ENCODE measurements around the gene ITLN1. TPM values are rescaled to one million over a fixed set of nuclear protein-coding genes. Genes with fewer than 3 reads are reported as not detected.
A peak's percentile ranks its signal among the peaks of the same experiment; 100 is the strongest.

ITLN1 gene
- total and polyA plus RNA-seq, 12 donors = 0.54 to 102 (median 2.9) TPM; not detected in 2

GRCh38 chr1:160860840-160861505 is 24.0 kb downstream of the ITLN1 start:
- 67 to 80% methylated on average over 5 of the region's 5 CpGs for WGBS, 2 donors
- H3K27ac ChIP-seq = peak overlapping the region in 1 of 10 donors; percentile 85
- no peak for ATAC-seq
- no peak for TF ChIP-seq CTCF (IDR thresholded peaks at IDR 0.05)
- DNase-seq = no peak
- intact Hi-C loops (cut with DNase I) = no loop called here
- peaks cover 0 to 62% (median 0%) of the 10 kb centered on the region in 9 donors for H3K4me1 ChIP-seq
- peaks cover 0 to 33% (median 18%) of the 10 kb centered on the region in 7 donors for H3K27me3 ChIP-seq
- H3K36me3 ChIP-seq = no peaks in the 10 kb centered on the region
- H3K9me3 ChIP-seq = no peaks in the 10 kb centered on the region
- peak overlapping the region in 1 of 10 donors; percentile 46 for H3K4me3 ChIP-seq

GRCh38 chr1:160859166-160859565 is 25.8 kb downstream of the ITLN1 start:
- H3K27me3 ChIP-seq = peaks cover 0 to 29% (median 18%) of the 10 kb centered on the region in 7 donors

GRCh38 chr1:160858507-160858906 is 26.5 kb downstream of the ITLN1 start:
- Histone ChIP-seq H3K36me3 (no peaks in the 10 kb centered on the region), H3K27me3 (peaks cover 0 to 29% (median 18%) of the 10 kb centered on the region in 7 donors), H3K4me3 (no peak overlapping the region), H3K9me3 (no peaks in the 10 kb centered on the region), H3K4me1 (peaks cover 0 to 61% (median 0%) of the 10 kb centered on the region in 9 donors), H3K27ac (no peak overlapping the region)
- ATAC-seq (no peak), DNase-seq (no peak)
- no peak for TF ChIP-seq CTCF (IDR thresholded peaks at IDR 0.05)
- intact Hi-C loops (cut with DNase I) = no loop called here
- WGBS, 2 donors = 57 to 75% methylated on average over 3 of the region's 3 CpGs

More at GRCh38 chr1:160859166-160859565, 25.8 kb downstream of the ITLN1 start:
- Histone ChIP-seq H3K4me1 (peaks cover 0 to 68% (median 0%) of the 10 kb centered on the region in 9 donors), H3K9me3 (no peaks in the 10 kb centered on the region), H3K4me3 (no peak overlapping the region), H3K36me3 (no peaks in the 10 kb centered on the region), H3K27ac (no peak overlapping the region)
- DNase-seq (no peak), ATAC-seq (no peak)
- intact Hi-C loops (cut with DNase I) = no loop called here
- no peak for TF ChIP-seq CTCF (IDR thresholded peaks at IDR 0.05)
- WGBS, 2 donors = 87 to 91% methylated on average over 5 of the region's 5 CpGs

GRCh38 chr1:160858097-160858496 is 26.9 kb downstream of the ITLN1 start:
- peaks cover 0 to 1% (median 0%) of the 10 kb centered on the region in 11 donors for H3K9me3 ChIP-seq
- H3K27me3 ChIP-seq = peaks cover 0 to 26% (median 18%) of the 10 kb centered on the region in 7 donors
- H3K36me3 ChIP-seq = no peaks in the 10 kb centered on the region
- no peak overlapping the region for H3K4me3 ChIP-seq
- 29 to 30% methylated on average over 4 of the region's 4 CpGs for WGBS, 2 donors
- no peak for TF ChIP-seq CTCF (IDR thresholded peaks at IDR 0.05)
- H3K27ac ChIP-seq = no peak overlapping the region
- intact Hi-C loops (cut with DNase I) = no loop called here
- no peak for DNase-seq
- H3K4me1 ChIP-seq = peaks cover 0 to 57% (median 0%) of the 10 kb centered on the region in 9 donors
- peak in 1 of 8 donors; percentile 50 for ATAC-seq

All from heart right ventricle (tissue), 16 donors.